Middle frontal gyrus (tissue), 1 donor: Measurements from ENCODE around the gene FAM131C.
"Not testable (repeated sequence)": the region's sequence is repeated elsewhere in the genome, so short reads cannot be mapped to it uniquely, and the experiment has no call there.

ENCODE experiments used
- DNase-seq: peaks from one replicate; pipeline ENCODE4 v3.0.0-alpha.2; 2015; ENCODE audit warnings: low spot score; ENCODE audit errors: extremely low spot score

The FAM131C gene

GRCh38 chr1:16077406-16078245 is 4.2 kb upstream of the FAM131C start:
- DNase-seq: no peak

- no peak for DNase-seq
These were observed 3.4 kb upstream of the FAM131C start for GRCh38 chr1:16076865-16077238.

- no peak for DNase-seq
These were observed 2.8 kb upstream of the FAM131C start for GRCh38 chr1:16076031-16076864.

GRCh38 chr1:16075337-16076030 is 2.0 kb upstream of the FAM131C start:
- no peak for DNase-seq

- no peak for DNase-seq
These were observed 766 bp upstream of the FAM131C start for GRCh38 chr1:16074217-16074616.

GRCh38 chr1:16072616-16073484 is 601 bp downstream of the FAM131C start:
- no peak for DNase-seq

GRCh38 chr1:16072095-16072494 is 1.4 kb downstream of the FAM131C start:
- no peak for DNase-seq

- DNase-seq: no peak
These were observed 1.8 kb downstream of the FAM131C start for GRCh38 chr1:16071614-16072013.

GRCh38 chr1:16070640-16071355 is 2.7 kb downstream of the FAM131C start:
- DNase-seq: no peak

- no peak for DNase-seq
These were observed 4.8 kb downstream of the FAM131C start for GRCh38 chr1:16068356-16069270.

GRCh38 chr1:16067933-16068332 is 5.5 kb downstream of the FAM131C start:
- DNase-seq: no peak

GRCh38 chr1:16067127-16067768 is 6.2 kb downstream of the FAM131C start:
- DNase-seq: no peak

GRCh38 chr1:16066245-16066644 is 7.2 kb downstream of the FAM131C start:
- no peak for DNase-seq

- DNase-seq: no peak
These were observed 8.2 kb downstream of the FAM131C start for GRCh38 chr1:16065269-16065576.

GRCh38 chr1:16064536-16065268 is 8.7 kb downstream of the FAM131C start:
- DNase-seq: no peak

GRCh38 chr1:16063921-16064320 is 9.5 kb downstream of the FAM131C start:
- no peak for DNase-seq

GRCh38 chr1:16063226-16063829 is 10.1 kb downstream of the FAM131C start:
- DNase-seq: no peak

GRCh38 chr1:16062687-16063075 is 10.8 kb downstream of the FAM131C start:
- DNase-seq: not testable (repeated sequence)
